Ovary (tissue), 9 donors: ENCODE data around the gene ADAR. TPM values are rescaled to one million over a fixed set of nuclear protein-coding genes. Genes with fewer than 3 reads are reported as not detected.

Experiments
- DNase-seq, 5 donors: peaks; one replicate each; pipeline ENCODE4 v3.0.0-alpha.2; 2019 to 2020
- H3K27ac ChIP-seq, 2 donors: fragments of 200-600 bp; one replicate each; pipeline versions ENCODE4 v1.5.1 to v1.8.0; 2019 to 2022
- H3K27me3 ChIP-seq: fragments of 200-600 bp; one replicate; pipeline ENCODE4 v1.8.0; 2022
- H3K36me3 ChIP-seq: fragments of 200-600 bp; sonication (generic); one replicate; pipeline ENCODE4 v1.5.1; 2019
- H3K4me1 ChIP-seq: one replicate; pipeline ENCODE4 v1.8.1; 2013; ENCODE audit warnings: mild to moderate bottlenecking, moderate library complexity; ENCODE audit not compliant: insufficient read depth
- H3K4me3 ChIP-seq: fragments of 200-600 bp; sonication (generic); one replicate; pipeline ENCODE4 v1.5.1; 2017
- H3K9me3 ChIP-seq, 2 donors: fragments of 200-600 bp in 1 of 2; sonication (generic) in 1 of 2; one replicate each; pipeline versions ENCODE4 v1.5.1 to v1.8.1; 2013 to 2019; ENCODE audit warnings: mild to moderate bottlenecking in 1 of 2, moderate library complexity in 1 of 2
- EP300 ChIP-seq: sonication (generic); formaldehyde crosslinking; IDR thresholded peaks from one replicate; pipeline ENCODE4 v1.6.1; 2017; ENCODE audit warnings: antibody characterized with exemption
- POLR2A ChIP-seq: fragments of 450-650 bp; IDR thresholded peaks from one replicate; pipeline ENCODE4 v1.6.1; 2017; ENCODE audit warnings: antibody characterized with exemption, mild to moderate bottlenecking, moderate library complexity
- WGBS, 3 donors: extraction: QIAGEN DNeasy Blood & Tissue Kit in 1 of 3; methylation state at CpG; one replicate each; pipeline versions ENCODE4 v1.1.5 to v1.1.7; 2013 to 2017; 5-methylcytosine and 5-hydroxymethylcytosine counted together
- intact Hi-C, 4 donors: fragments of 100-400 bp; cut with DNase I; formaldehyde crosslinking; loops; one replicate each; pipeline versions ENCODE4 v1.11.0 to v1.15.1; 2022 to 2023
- polyA plus RNA-seq, 2 donors: library from polyadenylated mRNA; stranded (reverse); fragments of 200-250 nt in 1 of 2; fragments of 350-450 nt in 1 of 2; fragmentation: Illumina TruSeq in 1 of 2; extraction: RNeasy Lipid Tissue Mini Kit (QIAGEN cat#74804) in 1 of 2; gene quantifications; one replicate each; pipeline ENCODE4 v1.2.3, GENCODE V29; 2013 to 2014
- total RNA-seq, 7 donors: library from RNA; depleted of rRNA in 2 of 7; stranded (reverse); fragments of >200 nt in 2 of 7; fragmentation: NEBNext Ultra II Directional in 3 of 7; extraction: Animal tissue kit (Norgen Biotek cat#: 25700) in 3 of 7; gene quantifications; one replicate each; pipeline versions ENCODE4 v1.1.0 to v1.2.4, GENCODE V29; 2016 to 2023
- TF ChIP-seq, protein P1 (sequence below), 3 donors: fragments of 450-650 bp in 2 of 3; fragments of 200-600 bp in 1 of 3; IDR thresholded peaks; one replicate each; pipeline versions ENCODE4 v1.5.1 to v1.8.0; 2016 to 2022; ENCODE audit warnings: antibody characterized with exemption in 3 of 3, mild to moderate bottlenecking in 1 of 3
- donor health status: DM: no; HTN: no; CAD: no; lungs with moderate emphysema.
- donor health status: DM: no; HTN: no; CAD: no.
- donor health status: Bipolar disorder and iron deficiency.
- donor health status: DM: yes; HTN: yes; CAD: no.
- donor health status: DM: no; HTN: no; CAD: no.
- donor health status: DM: yes; HTN: yes; CAD: no.

The ADAR gene
- total and polyA plus RNA-seq, 9 donors, result 45.0 to 184 (median 134) TPM

DNA sequence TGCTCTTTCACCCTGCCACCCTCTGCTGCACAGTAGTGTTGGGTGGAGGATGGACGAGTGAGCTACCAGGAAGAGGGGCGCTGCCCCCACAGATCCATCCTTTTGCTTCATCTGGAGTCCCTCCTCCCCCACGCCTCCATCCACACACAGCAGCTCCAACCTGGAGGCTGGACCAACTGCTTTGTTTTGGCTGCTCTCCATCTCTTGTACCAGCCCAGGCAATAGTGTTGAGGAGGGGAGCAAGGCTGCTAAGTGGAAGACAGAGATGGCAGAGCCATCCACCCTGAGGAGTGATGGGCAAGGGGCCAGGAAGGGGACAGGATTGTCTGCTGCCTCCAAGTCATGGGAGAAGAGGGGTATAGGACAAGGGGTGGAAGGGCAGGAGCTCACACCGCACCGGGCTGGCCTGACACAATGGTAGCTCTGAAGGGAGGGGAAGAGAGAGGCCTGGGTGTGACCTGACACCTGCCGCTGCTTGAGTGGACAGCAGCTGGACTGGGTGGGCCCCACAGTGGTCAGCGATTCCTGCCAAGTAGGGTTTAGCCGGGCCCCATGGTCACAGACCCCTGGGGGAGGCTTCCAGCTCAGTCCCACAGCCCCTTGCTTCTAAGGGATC is 31.9 kb downstream of the ADAR start:
- Histone ChIP-seq H3K27me3 (no peaks in the 10 kb centered on the region), H3K4me3 (no peak overlapping the region), H3K36me3 (no peaks in the 10 kb centered on the region), H3K4me1 (peaks cover 10% of the 10 kb centered on the region), H3K27ac (no peak overlapping the region), H3K9me3 (no peaks in the 10 kb centered on the region)
- WGBS, 3 donors, result 65 to 70% (median 67%) methylated on average over 8 of the region's 8 CpGs
- intact Hi-C loops, result no loop called here
- TF ChIP-seq EP300 (no peak), POLR2A (no peak)
- TF ChIP-seq, protein P1, sequence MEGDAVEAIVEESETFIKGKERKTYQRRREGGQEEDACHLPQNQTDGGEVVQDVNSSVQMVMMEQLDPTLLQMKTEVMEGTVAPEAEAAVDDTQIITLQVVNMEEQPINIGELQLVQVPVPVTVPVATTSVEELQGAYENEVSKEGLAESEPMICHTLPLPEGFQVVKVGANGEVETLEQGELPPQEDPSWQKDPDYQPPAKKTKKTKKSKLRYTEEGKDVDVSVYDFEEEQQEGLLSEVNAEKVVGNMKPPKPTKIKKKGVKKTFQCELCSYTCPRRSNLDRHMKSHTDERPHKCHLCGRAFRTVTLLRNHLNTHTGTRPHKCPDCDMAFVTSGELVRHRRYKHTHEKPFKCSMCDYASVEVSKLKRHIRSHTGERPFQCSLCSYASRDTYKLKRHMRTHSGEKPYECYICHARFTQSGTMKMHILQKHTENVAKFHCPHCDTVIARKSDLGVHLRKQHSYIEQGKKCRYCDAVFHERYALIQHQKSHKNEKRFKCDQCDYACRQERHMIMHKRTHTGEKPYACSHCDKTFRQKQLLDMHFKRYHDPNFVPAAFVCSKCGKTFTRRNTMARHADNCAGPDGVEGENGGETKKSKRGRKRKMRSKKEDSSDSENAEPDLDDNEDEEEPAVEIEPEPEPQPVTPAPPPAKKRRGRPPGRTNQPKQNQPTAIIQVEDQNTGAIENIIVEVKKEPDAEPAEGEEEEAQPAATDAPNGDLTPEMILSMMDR (IDR thresholded peaks at IDR 0.05), result no peak
- DNase-seq, result no peak

DNA sequence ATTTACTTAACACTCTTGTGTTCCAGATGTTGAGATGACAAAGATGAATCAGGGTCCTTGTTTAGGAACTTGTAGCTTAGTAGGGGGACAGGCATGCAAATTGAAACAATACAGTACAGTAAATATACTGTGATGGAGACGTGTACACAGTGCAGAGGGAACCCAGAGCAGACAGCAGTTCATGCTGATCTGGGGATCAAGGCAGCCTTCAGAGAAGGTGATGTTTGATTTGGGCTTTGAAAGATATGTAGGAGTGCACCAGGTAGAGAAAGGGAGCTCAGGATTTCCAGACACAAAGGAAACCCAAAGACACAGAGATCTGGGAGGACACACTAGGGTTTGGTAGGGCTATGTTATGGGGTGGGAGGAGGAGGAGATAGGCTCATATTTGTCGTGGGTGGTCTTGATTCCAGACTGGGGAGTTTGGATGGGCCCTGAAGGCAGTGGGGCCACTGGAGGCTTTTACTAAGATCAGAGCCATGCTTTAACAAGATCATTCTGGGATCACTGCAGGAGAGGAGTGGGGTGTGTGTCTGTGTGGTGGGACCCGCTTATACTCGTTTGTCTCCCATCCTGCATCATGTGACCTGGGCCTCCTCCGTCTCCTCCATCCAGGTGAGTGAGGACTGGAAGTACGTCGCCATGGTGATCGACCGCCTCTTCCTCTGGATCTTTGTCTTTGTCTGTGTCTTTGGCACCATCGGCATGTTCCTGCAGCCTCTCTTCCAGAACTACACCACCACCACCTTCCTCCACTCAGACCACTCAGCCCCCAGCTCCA is 32.6 kb downstream of the ADAR start:
- peaks cover 10% of the 10 kb centered on the region for H3K4me1 ChIP-seq
- 72 to 79% (median 78%) methylated on average over 10 of the region's 10 CpGs for WGBS, 3 donors
- H3K27ac ChIP-seq, result no peak overlapping the region
- H3K36me3 ChIP-seq, result no peaks in the 10 kb centered on the region
- intact Hi-C loops, result no loop called here
- DNase-seq, result no peak
- H3K4me3 ChIP-seq, result no peak overlapping the region
- H3K27me3 ChIP-seq, result no peaks in the 10 kb centered on the region
- TF ChIP-seq EP300, result no peak
- TF ChIP-seq POLR2A, result no peak
- TF ChIP-seq, protein P1 (IDR thresholded peaks at IDR 0.05), result no peak
- no peaks in the 10 kb centered on the region for H3K9me3 ChIP-seq

DNA sequence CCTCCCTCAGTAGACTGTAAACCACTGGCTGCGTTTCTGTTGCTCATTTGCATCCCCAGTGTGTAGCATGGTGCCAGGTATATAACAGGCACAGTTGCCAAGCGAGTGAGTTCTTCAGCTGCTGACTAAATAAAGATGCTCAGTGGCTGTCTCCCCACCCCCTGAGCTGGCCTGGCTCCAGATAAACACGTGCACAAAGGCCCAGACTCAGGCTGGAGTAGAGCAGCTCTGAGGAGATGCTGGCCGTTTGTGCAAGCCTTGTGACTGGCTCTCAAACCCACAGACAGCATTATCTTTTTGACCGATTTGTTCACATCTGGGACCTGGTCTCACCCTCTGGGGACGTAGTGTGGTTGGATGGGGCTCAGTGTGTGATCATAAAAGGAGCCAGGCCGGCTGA is 33.3 kb downstream of the ADAR start:
- WGBS, 3 donors, result 9 to 14% (median 10%) methylated on average over 7 of the region's 7 CpGs
- peaks cover 10% of the 10 kb centered on the region for H3K4me1 ChIP-seq
- TF ChIP-seq POLR2A (no peak), EP300 (no peak)
- TF ChIP-seq, protein P1 (IDR thresholded peaks at IDR 0.05), result no peak
- H3K4me3 ChIP-seq, result no peak overlapping the region
- intact Hi-C loops, result no loop called here
- no peaks in the 10 kb centered on the region for H3K27me3 ChIP-seq
- no peaks in the 10 kb centered on the region for H3K36me3 ChIP-seq
- H3K27ac ChIP-seq, result no peak overlapping the region
- no peak for DNase-seq
- H3K9me3 ChIP-seq, result no peaks in the 10 kb centered on the region

DNA sequence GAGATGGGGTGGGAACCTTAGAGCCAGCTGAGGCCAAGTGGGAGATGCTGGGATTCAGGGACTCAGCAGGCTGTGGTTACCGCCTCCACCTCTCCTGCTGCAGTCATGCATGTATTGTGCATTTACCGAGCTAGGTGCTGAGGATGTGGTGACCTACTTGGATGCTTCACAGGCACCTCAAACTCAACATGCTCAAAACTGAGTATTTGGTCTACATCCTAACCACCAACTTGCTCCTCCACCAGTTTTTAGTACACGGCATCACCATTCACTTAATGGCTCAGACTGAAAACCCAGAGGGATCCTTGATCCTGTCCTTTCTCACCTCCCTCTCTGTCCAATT is 34.8 kb downstream of the ADAR start:
- Histone ChIP-seq H3K4me1 (peaks cover 6% of the 10 kb centered on the region), H3K4me3 (no peak overlapping the region), H3K36me3 (no peaks in the 10 kb centered on the region), H3K27me3 (no peaks in the 10 kb centered on the region), H3K9me3 (no peaks in the 10 kb centered on the region), H3K27ac (no peak overlapping the region)
- intact Hi-C loops, result no loop called here
- no peak for DNase-seq
- TF ChIP-seq POLR2A (no peak), EP300 (no peak)
- TF ChIP-seq, protein P1 (IDR thresholded peaks at IDR 0.05), result no peak
- 86 to 92% (median 88%) methylated on average over 3 of the region's 3 CpGs for WGBS, 3 donors
